Measurements from ENCODE around the gene PPARA.

- TF ChIP-seq, protein P1, sequence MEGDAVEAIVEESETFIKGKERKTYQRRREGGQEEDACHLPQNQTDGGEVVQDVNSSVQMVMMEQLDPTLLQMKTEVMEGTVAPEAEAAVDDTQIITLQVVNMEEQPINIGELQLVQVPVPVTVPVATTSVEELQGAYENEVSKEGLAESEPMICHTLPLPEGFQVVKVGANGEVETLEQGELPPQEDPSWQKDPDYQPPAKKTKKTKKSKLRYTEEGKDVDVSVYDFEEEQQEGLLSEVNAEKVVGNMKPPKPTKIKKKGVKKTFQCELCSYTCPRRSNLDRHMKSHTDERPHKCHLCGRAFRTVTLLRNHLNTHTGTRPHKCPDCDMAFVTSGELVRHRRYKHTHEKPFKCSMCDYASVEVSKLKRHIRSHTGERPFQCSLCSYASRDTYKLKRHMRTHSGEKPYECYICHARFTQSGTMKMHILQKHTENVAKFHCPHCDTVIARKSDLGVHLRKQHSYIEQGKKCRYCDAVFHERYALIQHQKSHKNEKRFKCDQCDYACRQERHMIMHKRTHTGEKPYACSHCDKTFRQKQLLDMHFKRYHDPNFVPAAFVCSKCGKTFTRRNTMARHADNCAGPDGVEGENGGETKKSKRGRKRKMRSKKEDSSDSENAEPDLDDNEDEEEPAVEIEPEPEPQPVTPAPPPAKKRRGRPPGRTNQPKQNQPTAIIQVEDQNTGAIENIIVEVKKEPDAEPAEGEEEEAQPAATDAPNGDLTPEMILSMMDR (IDR thresholded peaks at IDR 0.05), result no peak
- peak in 1 of 2 donors; percentile 40 for TF ChIP-seq POLR2A (IDR thresholded peaks at IDR 0.05)
Observed at GRCh38 chr22:46107089-46107664, 43.1 kb upstream of the PPARA start.
